ENCODE measurements around the gene AZU1. TPM values are rescaled to one million over a fixed set of nuclear protein-coding genes. Genes with fewer than 3 reads are reported as not detected.

AZU1 gene
- total and polyA plus RNA-seq, 9 donors: 0.18 to 6.5 (median 2.2) TPM

- DNase-seq: no peak
- Histone ChIP-seq H3K36me3 (ENCODE audit: control insufficient read depth, insufficient read depth, low read length) (no peaks in the 10 kb centered on the region), H3K4me3 (ENCODE audit: low read length) (no peak overlapping the region), H3K27ac (ENCODE audit: low read length) (no peak overlapping the region), H3K27me3 (ENCODE audit: control insufficient read depth, insufficient read depth, low read length) (peaks cover 65% of the 10 kb centered on the region), H3K4me1 (ENCODE audit: control insufficient read depth, insufficient read depth, low read length) (peaks cover 14% of the 10 kb centered on the region), H3K9me3 (replicated peaks; ENCODE audit: control insufficient read depth, low read depth, low read length) (no peaks in the 10 kb centered on the region)
- WGBS (ENCODE audit: insufficient coverage): 66% methylated on average over 28 of the region's 40 CpGs
Measured at GRCh38 chr19:855566-856120, 28.0 kb downstream of the AZU1 start.

- no peaks in the 10 kb centered on the region for H3K9me3 ChIP-seq (replicated peaks; ENCODE audit: control insufficient read depth, low read depth, low read length)
- WGBS (ENCODE audit: insufficient coverage): 90% methylated on average over 2 of the region's 9 CpGs
- no peak for DNase-seq
- peaks cover 13% of the 10 kb centered on the region for H3K4me1 ChIP-seq (ENCODE audit: control insufficient read depth, insufficient read depth, low read length)
- H3K4me3 ChIP-seq (ENCODE audit: low read length): no peak overlapping the region
- H3K36me3 ChIP-seq (ENCODE audit: control insufficient read depth, insufficient read depth, low read length): no peaks in the 10 kb centered on the region
- peaks cover 65% of the 10 kb centered on the region for H3K27me3 ChIP-seq (ENCODE audit: control insufficient read depth, insufficient read depth, low read length)
- no peak overlapping the region for H3K27ac ChIP-seq (ENCODE audit: low read length)
Measured at GRCh38 chr19:858284-858683, 30.6 kb downstream of the AZU1 start.

GRCh38 chr19:858868-859843 lies 31.5 kb downstream of the AZU1 start, which contains the start of gene CFD:
Gene CFD, plus strand, starts transcription at chr19:859664. Its CDS starts 26 bp downstream, at chr19:859690.
- Histone ChIP-seq H3K4me3 (ENCODE audit: low read length) (no peak within 1 kb of the TSS), H3K4me1 (ENCODE audit: control insufficient read depth, insufficient read depth, low read length) (peaks cover 13% of the 10 kb centered on the region), H3K27ac (ENCODE audit: low read length) (no peak within 1 kb of the TSS), H3K9me3 (replicated peaks; ENCODE audit: control insufficient read depth, low read depth, low read length) (no peaks in the 10 kb centered on the region), H3K36me3 (ENCODE audit: control insufficient read depth, insufficient read depth, low read length) (no peaks in the 10 kb centered on the region), H3K27me3 (ENCODE audit: control insufficient read depth, insufficient read depth, low read length) (peaks cover 63% of the 10 kb centered on the region)
- 23% methylated on average over 14 of the region's 24 CpGs for WGBS (ENCODE audit: insufficient coverage)
- DNase-seq: peak; percentile 32

GRCh38 chr19:861141-861755 lies 33.6 kb downstream of the AZU1 start:
- no peaks in the 10 kb centered on the region for H3K36me3 ChIP-seq (ENCODE audit: control insufficient read depth, insufficient read depth, low read length)
- H3K9me3 ChIP-seq (replicated peaks; ENCODE audit: control insufficient read depth, low read depth, low read length): no peaks in the 10 kb centered on the region
- WGBS (ENCODE audit: insufficient coverage): 57% methylated on average over 26 of the region's 35 CpGs
- H3K27me3 ChIP-seq (ENCODE audit: control insufficient read depth, insufficient read depth, low read length): peaks cover 57% of the 10 kb centered on the region
- H3K4me3 ChIP-seq (ENCODE audit: low read length): no peak overlapping the region
- DNase-seq: no peak
- no peak overlapping the region for H3K27ac ChIP-seq (ENCODE audit: low read length)
- peaks cover 13% of the 10 kb centered on the region for H3K4me1 ChIP-seq (ENCODE audit: control insufficient read depth, insufficient read depth, low read length)

- Histone ChIP-seq H3K4me3 (ENCODE audit: low read length) (no peak overlapping the region), H3K36me3 (ENCODE audit: control insufficient read depth, insufficient read depth, low read length) (peaks cover 1% of the 10 kb centered on the region), H3K9me3 (replicated peaks; ENCODE audit: control insufficient read depth, low read depth, low read length) (no peaks in the 10 kb centered on the region), H3K27me3 (ENCODE audit: control insufficient read depth, insufficient read depth, low read length) (peaks cover 57% of the 10 kb centered on the region), H3K4me1 (ENCODE audit: control insufficient read depth, insufficient read depth, low read length) (peaks cover 13% of the 10 kb centered on the region), H3K27ac (ENCODE audit: low read length) (no peak overlapping the region)
- DNase-seq: peak; percentile 36
- 14% methylated on average over 48 of the region's 60 CpGs for WGBS (ENCODE audit: insufficient coverage)
Measured at GRCh38 chr19:861756-862580, 34.3 kb downstream of the AZU1 start.

- 15% methylated on average over 47 of the region's 48 CpGs for WGBS (ENCODE audit: insufficient coverage)
- H3K27ac ChIP-seq (ENCODE audit: low read length): no peak overlapping the region
- peaks cover 53% of the 10 kb centered on the region for H3K27me3 ChIP-seq (ENCODE audit: control insufficient read depth, insufficient read depth, low read length)
- peaks cover 6% of the 10 kb centered on the region for H3K36me3 ChIP-seq (ENCODE audit: control insufficient read depth, insufficient read depth, low read length)
- H3K4me3 ChIP-seq (ENCODE audit: low read length): no peak overlapping the region
- peaks cover 15% of the 10 kb centered on the region for H3K4me1 ChIP-seq (ENCODE audit: control insufficient read depth, insufficient read depth, low read length)
- peak; percentile 61 for DNase-seq
- H3K9me3 ChIP-seq (replicated peaks; ENCODE audit: control insufficient read depth, low read depth, low read length): no peaks in the 10 kb centered on the region
Measured at GRCh38 chr19:862581-863314, 35.1 kb downstream of the AZU1 start.

GRCh38 chr19:863315-863620 lies 35.6 kb downstream of the AZU1 start:
- Histone ChIP-seq H3K27ac (ENCODE audit: low read length) (no peak overlapping the region), H3K4me3 (ENCODE audit: low read length) (no peak overlapping the region), H3K36me3 (ENCODE audit: control insufficient read depth, insufficient read depth, low read length) (peaks cover 11% of the 10 kb centered on the region), H3K4me1 (ENCODE audit: control insufficient read depth, insufficient read depth, low read length) (peaks cover 16% of the 10 kb centered on the region), H3K27me3 (ENCODE audit: control insufficient read depth, insufficient read depth, low read length) (peaks cover 50% of the 10 kb centered on the region), H3K9me3 (replicated peaks; ENCODE audit: control insufficient read depth, low read depth, low read length) (no peaks in the 10 kb centered on the region)
- WGBS (ENCODE audit: insufficient coverage): no CpG with 5 or more reads among the region's 7 CpGs
- DNase-seq: no peak

- 65% methylated on average over 29 of the region's 38 CpGs for WGBS (ENCODE audit: insufficient coverage)
Measured at GRCh38 chr19:866769-867300, 39.2 kb downstream of the AZU1 start.

GRCh38 chr19:867301-867793 lies 39.7 kb downstream of the AZU1 start:
- H3K27me3 ChIP-seq (ENCODE audit: control insufficient read depth, insufficient read depth, low read length): peaks cover 14% of the 10 kb centered on the region
- no peak overlapping the region for H3K27ac ChIP-seq (ENCODE audit: low read length)
- WGBS (ENCODE audit: insufficient coverage): 48% methylated on average over 6 of the region's 16 CpGs
- H3K4me1 ChIP-seq (ENCODE audit: control insufficient read depth, insufficient read depth, low read length): peaks cover 24% of the 10 kb centered on the region
- DNase-seq: peak; percentile 67
- no peaks in the 10 kb centered on the region for H3K9me3 ChIP-seq (replicated peaks; ENCODE audit: control insufficient read depth, low read depth, low read length)
- no peak overlapping the region for H3K4me3 ChIP-seq (ENCODE audit: low read length)
- H3K36me3 ChIP-seq (ENCODE audit: control insufficient read depth, insufficient read depth, low read length): peaks cover 48% of the 10 kb centered on the region

More at GRCh38 chr19:866769-867300, 39.2 kb downstream of the AZU1 start:
- Histone ChIP-seq H3K27ac (ENCODE audit: low read length) (no peak overlapping the region), H3K9me3 (replicated peaks; ENCODE audit: control insufficient read depth, low read depth, low read length) (no peaks in the 10 kb centered on the region), H3K27me3 (ENCODE audit: control insufficient read depth, insufficient read depth, low read length) (peaks cover 18% of the 10 kb centered on the region), H3K36me3 (ENCODE audit: control insufficient read depth, insufficient read depth, low read length) (peaks cover 43% of the 10 kb centered on the region), H3K4me3 (ENCODE audit: low read length) (no peak overlapping the region), H3K4me1 (ENCODE audit: control insufficient read depth, insufficient read depth, low read length) (peaks cover 24% of the 10 kb centered on the region)
- no peak for DNase-seq
